Stimulated activated CD8-positive, alpha-beta memory T cell treated with anti-CD3 and anti-CD28 coated beads, Interleukin-7, amount 100 ng/mL, for 4 hours (primary cell): ENCODE measurements around the gene ZBTB18.
"Not testable (repeated sequence)": the region's sequence is repeated elsewhere in the genome, so short reads cannot be mapped to it uniquely, and the experiment has no call there.

Experiments used
- DNase-seq, 2 donors: peaks; one replicate each; pipeline ENCODE4 v3.0.0-alpha.2; 2020; ENCODE audit warnings: low read depth in 2 of 2

ZBTB18 gene

GRCh38 chr1:244050835-244051444 is at the start of gene ZBTB18:
Gene ZBTB18 (plus strand): TSS chr1:244051283. CDS start chr1:244051432, 149 bp downstream.
- DNase-seq, result no peak

- DNase-seq, result no peak
Observed at GRCh38 chr1:244002721-244003120, 48.4 kb upstream of the ZBTB18 start.

- no peak for DNase-seq
Observed at GRCh38 chr1:244005455-244005854, 45.6 kb upstream of the ZBTB18 start.

GRCh38 chr1:244006381-244006901 is 44.6 kb upstream of the ZBTB18 start:
- no peak for DNase-seq

- no peak for DNase-seq
Observed at GRCh38 chr1:244006961-244007360, 44.1 kb upstream of the ZBTB18 start.

- peak; percentile 15 to 25 for DNase-seq
Observed at GRCh38 chr1:244010191-244010590, 40.9 kb upstream of the ZBTB18 start.

- no peak for DNase-seq
Observed at GRCh38 chr1:244010703-244011123, 40.4 kb upstream of the ZBTB18 start.

GRCh38 chr1:244011271-244011670 is 39.8 kb upstream of the ZBTB18 start:
- no peak for DNase-seq

GRCh38 chr1:244011786-244012185 is 39.3 kb upstream of the ZBTB18 start:
- DNase-seq, result no peak

GRCh38 chr1:244012202-244012601 is 38.9 kb upstream of the ZBTB18 start:
- DNase-seq, result no peak

GRCh38 chr1:244013100-244013499 is 38.0 kb upstream of the ZBTB18 start:
- no peak for DNase-seq

GRCh38 chr1:244014862-244015261 is 36.2 kb upstream of the ZBTB18 start:
- DNase-seq, result not testable (repeated sequence)

GRCh38 chr1:244019982-244020485 is 31.0 kb upstream of the ZBTB18 start:
- DNase-seq, result no peak

GRCh38 chr1:244021427-244021826 is 29.7 kb upstream of the ZBTB18 start:
- no peak for DNase-seq

- DNase-seq, result no peak
Observed at GRCh38 chr1:244022311-244022710, 28.8 kb upstream of the ZBTB18 start.

- no peak for DNase-seq
Observed at GRCh38 chr1:244022864-244023440, 28.1 kb upstream of the ZBTB18 start.

GRCh38 chr1:244027491-244028145 is 23.5 kb upstream of the ZBTB18 start:
- DNase-seq, result no peak

- no peak for DNase-seq
Observed at GRCh38 chr1:244028701-244029100, 22.4 kb upstream of the ZBTB18 start.

- no peak for DNase-seq
Observed at GRCh38 chr1:244029124-244029523, 22.0 kb upstream of the ZBTB18 start.

GRCh38 chr1:244030481-244031040 is 20.5 kb upstream of the ZBTB18 start:
- DNase-seq, result no peak

- DNase-seq, result no peak
Observed at GRCh38 chr1:244035358-244035757, 15.7 kb upstream of the ZBTB18 start.

GRCh38 chr1:244037252-244037651 is 13.8 kb upstream of the ZBTB18 start:
- no peak for DNase-seq
